ENCODE results near the gene KIF2C.

Gene KIF2C

DNA sequence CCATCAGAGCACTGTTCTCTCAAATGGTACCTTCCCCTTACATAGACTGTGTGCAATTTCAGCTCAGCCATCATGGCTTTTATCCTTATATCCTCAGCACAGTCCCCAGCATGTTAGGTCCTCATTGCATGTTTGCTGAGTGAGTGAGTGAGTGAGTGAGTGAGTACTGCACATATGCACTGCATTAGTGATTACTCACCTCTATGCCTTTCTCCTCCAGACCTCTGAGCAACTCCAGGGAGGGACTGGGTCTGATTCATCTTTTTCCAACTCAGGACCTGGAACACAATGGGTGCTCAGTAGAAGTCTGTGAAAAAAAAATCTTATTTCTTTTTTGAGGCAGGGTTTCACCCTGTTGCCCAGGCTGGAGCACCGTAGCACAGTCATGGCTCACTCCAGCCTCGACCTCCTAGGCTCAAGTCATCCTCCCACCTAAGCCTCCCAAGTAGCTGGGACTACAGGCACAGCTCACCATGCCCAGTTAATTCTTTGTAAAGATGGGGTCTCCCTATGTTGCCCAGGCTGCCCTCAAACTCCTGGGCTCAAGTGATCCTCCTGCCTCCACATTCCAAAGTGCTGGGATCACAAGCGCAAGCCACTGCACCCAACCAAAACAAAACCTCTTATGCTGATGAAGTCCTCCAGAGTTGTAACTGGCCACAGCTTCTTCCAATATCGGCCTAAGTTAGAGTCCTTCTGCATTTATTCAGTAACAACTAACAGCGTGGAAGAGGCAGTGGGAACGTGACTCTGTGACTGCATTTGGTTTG lies 32.3 kb upstream of the KIF2C start:
- peak; percentile 22 for DNase-seq (ENCODE audit: low read depth)
- TF ChIP-seq, protein P1, sequence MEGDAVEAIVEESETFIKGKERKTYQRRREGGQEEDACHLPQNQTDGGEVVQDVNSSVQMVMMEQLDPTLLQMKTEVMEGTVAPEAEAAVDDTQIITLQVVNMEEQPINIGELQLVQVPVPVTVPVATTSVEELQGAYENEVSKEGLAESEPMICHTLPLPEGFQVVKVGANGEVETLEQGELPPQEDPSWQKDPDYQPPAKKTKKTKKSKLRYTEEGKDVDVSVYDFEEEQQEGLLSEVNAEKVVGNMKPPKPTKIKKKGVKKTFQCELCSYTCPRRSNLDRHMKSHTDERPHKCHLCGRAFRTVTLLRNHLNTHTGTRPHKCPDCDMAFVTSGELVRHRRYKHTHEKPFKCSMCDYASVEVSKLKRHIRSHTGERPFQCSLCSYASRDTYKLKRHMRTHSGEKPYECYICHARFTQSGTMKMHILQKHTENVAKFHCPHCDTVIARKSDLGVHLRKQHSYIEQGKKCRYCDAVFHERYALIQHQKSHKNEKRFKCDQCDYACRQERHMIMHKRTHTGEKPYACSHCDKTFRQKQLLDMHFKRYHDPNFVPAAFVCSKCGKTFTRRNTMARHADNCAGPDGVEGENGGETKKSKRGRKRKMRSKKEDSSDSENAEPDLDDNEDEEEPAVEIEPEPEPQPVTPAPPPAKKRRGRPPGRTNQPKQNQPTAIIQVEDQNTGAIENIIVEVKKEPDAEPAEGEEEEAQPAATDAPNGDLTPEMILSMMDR (conservative IDR thresholded peaks at IDR 0.05; ENCODE audit: low read depth, low read length), result no peak
- no peak overlapping the region for H3K4me3 ChIP-seq (ENCODE audit: low read length)

DNA sequence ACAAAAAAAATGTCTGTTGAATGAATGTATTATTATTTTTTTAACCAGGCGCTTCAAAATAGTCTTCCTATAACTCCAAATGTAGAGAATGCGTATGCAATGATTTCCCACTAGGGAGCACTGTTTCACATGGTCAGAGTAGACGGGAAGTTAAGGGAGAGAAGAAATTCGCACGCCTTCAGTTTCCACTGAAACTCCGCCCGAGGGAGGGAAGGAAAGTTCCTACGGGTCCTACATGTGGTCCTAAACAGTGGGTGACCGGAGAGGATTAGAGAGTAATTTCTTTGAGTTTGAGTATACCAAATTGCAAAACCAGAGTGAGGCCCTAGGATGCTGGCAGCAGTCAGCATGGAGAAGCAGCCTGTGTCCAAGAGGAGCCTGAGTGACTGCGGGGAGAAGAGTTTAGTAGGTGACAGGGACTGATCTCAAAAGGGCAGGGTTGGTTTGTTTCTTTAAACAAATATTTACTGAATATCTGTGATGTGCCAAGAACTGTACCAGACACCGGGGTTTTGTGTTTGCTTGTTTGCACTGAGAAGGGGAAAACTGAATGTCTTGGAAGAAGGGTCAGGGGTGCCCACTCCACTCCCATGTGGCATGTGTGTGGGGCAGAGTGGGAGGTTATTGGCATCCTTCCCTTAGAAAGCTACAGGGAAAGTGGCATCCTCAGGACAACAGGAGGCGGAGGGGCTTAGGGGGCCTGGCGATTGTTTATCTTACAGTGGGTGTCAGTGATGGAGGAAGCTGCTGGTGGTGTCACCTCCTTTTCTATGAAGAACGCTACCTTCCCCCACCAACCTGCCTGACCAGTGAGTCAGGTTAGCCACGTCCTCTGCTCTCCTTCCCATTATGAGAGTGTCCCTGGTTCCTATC lies 31.4 kb upstream of the KIF2C start:
- no peak overlapping the region for H3K4me3 ChIP-seq (ENCODE audit: low read length)
- TF ChIP-seq, protein P1 (conservative IDR thresholded peaks at IDR 0.05; ENCODE audit: low read depth, low read length), result peak; percentile 50
- DNase-seq (ENCODE audit: low read depth), result no peak

DNA sequence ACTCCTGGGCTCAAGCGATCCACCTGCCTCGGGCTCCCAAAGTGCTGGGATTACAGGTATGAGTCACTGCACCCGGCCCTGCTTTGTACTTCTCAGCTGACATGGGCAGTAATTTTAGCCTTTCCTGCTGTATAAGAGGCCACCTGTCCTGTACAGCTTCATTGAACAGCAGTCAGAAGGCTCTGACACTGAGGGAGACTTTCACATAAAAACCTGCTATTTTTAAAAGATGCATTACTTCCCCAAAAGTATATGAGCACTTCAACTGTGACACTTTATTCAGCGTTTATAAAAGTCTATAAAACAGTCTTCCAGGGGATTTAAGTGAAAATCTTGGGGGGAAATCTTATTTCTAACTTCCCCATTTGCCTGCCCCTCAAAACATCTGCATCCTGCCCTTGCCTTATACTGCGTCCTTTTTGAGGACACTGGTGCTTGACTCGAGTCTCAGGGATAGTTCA lies 26.3 kb upstream of the KIF2C start:
- no peak for DNase-seq (ENCODE audit: low read depth)
- no peak overlapping the region for H3K4me3 ChIP-seq (ENCODE audit: low read length)
- TF ChIP-seq, protein P1 (conservative IDR thresholded peaks at IDR 0.05; ENCODE audit: low read depth, low read length), result no peak

DNA sequence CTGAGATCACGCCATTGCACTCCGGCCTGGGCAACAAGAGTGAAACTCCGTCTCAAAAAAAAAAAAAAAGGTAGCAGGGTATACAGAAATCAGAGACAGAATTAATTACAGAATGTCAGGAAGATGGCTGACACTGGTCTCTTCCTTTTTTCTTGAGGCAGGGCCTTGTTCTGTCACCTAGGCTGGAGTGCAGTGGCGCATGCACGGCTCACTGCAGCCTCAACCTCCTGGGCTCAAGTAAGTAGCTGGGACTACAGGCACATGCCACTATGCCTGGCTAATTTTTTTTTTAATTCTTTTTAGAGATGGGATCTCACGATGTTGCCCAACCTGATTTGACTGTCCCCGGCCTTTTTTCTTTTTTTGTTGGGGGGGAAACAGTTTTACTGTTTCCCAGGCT lies 25.1 kb upstream of the KIF2C start:
- no peak for DNase-seq (ENCODE audit: low read depth)
- TF ChIP-seq, protein P1 (conservative IDR thresholded peaks at IDR 0.05; ENCODE audit: low read depth, low read length), result no peak
- no peak overlapping the region for H3K4me3 ChIP-seq (ENCODE audit: low read length)

DNA sequence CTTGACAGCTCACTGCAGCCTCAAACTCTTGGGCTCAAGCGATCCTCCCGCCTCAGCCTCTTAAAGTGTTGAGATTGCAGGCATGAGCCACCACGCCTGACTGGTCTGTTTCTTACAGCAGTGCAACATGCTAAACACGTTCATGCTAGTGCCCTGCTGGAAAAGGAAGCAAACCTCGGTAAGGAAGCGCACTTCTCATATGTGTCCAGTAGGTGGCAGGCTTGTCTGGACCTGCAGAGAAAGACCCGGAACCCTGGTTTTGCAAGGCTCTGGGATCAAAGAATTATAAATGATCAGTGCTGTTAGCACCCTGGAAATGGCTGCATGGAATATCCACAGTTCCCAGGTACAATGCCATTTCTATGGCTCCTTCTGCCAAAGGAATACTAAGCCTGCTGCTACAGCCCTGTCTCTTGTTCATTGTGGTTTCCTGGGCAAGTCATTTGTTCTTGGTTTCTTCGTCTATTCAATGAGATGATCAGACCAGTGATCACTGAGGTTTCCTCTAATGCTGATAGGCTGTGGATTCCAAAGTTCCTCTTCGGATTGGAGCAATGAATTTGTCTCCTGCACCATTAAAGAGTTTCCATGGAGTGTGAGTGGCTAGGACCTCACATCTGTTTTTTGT lies 24.6 kb upstream of the KIF2C start:
- DNase-seq (ENCODE audit: low read depth), result peak; percentile 17

DNA sequence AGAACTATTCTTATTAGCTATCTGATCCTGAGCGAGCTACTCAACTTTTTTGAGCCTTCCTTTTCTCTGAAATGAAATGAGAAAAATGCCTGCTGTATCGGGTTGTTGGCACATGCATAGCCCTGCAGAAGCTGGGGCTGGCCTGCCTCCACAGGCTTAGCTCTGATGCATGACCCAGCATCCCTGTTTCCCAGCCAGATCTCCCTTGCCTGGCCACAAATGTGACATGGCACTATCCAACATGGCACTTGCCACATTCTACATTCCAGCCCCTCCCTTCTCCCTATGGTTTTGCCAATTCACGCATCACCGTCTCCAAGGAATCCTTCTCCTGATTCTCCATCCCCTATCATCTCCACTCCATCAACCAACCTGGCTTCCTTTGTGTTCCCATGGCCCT lies 22.5 kb upstream of the KIF2C start:
- DNase-seq (ENCODE audit: low read depth), result no peak
- TF ChIP-seq, protein P1 (conservative IDR thresholded peaks at IDR 0.05; ENCODE audit: low read depth, low read length), result no peak
- no peak overlapping the region for H3K4me3 ChIP-seq (ENCODE audit: low read length)

More for the DNA sequence above, 24.6 kb upstream of the KIF2C start:
- no peak overlapping the region for H3K4me3 ChIP-seq (ENCODE audit: low read length)
- TF ChIP-seq, protein P1 (conservative IDR thresholded peaks at IDR 0.05; ENCODE audit: low read depth, low read length), result peak; percentile 96

Data from retinal pigment epithelial cell (primary cell).